DMS53 (cell line): ENCODE results near the gene TRMU.

Experiments used
- DNase-seq: peaks from one replicate; lab custom pipeline; 2025; lab: John Stamatoyannopoulos, UW

TRMU gene

DNA sequence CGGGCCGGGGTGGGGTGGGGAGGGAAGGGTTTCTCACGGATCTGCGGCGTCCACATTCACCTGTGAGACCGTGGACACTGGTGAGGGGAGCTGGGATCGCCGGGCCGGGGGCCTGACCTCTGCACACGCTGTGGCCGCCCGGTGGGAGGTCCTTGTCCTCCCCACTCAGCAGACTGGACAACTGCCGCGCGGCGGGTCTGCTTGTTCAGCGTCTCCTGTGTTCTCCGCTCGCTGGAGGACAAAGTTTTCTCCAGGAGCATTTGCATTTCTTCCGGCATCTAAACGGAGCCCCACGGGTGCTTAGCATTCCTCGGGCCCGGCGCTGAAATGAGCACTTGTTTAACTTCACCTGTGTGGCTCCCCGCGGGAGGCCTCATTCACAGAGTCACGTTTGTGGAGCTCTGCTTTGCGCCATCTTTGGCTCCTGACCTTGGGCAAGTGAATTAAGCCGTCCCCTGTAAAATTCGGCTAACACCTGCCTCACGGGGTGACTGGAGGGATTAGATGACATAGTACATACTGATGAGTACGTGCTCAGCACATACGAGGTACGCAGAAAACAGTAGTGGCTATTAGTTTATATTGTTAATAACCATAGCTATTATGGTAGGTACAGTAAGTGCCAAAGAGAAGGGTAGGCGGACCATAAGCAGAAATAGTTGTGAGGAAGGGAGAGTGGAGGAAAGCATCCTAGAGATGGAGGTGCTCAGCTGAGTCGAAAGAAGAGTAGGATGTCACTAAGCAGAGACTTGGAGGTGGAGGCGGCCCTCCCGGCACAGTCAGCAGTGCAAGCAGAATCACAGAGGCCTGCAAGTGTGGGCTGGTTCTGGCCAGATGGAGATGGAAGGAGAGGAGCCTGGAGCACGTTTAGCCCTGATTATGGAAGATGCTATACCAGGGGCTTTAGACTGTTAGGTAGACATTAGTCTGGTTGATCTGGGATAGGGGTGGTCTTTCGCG is 885 bp downstream of the TRMU start:
- DNase-seq = peak; percentile 61

DNA sequence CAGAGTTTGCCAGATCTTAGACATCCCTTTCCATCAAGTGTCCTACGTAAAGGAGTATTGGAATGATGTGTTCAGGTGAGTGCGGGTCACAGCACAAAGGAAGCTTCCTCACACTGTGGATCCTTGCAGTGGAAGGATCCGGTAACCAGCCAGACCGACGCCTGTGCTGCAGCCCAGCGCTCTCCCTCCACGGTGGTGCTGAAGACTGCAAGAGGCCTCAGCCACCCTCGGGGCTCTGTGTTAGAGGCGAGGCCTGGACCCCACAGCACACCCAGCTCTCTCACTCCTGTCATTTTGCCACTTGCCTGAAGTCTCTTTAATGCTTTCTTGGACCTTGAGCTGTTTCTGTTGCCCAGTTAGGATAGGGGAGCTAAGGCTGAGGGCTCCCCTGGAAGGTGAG is 2.4 kb downstream of the TRMU start:
- DNase-seq = no peak

DNA sequence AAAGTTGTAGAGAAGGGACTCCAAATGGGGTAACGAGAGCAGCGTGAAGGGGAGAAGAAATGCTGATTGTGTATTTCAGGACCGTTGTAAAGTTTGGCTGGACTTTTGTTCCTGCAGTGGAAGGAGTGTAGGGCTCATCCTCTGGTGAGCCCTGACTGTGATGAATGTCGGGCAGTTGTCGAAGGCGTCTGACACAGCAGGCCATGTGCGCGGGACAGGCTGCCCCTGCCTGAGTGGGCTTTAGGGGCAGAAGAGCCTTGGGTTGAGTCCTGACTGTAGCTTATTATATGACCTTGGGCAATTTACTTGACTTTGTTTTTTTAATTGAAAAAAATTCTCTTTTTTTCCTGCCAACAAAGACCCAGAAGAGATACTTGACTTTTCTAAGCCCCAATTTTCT is 3.1 kb downstream of the TRMU start:
- no peak for DNase-seq

DNA sequence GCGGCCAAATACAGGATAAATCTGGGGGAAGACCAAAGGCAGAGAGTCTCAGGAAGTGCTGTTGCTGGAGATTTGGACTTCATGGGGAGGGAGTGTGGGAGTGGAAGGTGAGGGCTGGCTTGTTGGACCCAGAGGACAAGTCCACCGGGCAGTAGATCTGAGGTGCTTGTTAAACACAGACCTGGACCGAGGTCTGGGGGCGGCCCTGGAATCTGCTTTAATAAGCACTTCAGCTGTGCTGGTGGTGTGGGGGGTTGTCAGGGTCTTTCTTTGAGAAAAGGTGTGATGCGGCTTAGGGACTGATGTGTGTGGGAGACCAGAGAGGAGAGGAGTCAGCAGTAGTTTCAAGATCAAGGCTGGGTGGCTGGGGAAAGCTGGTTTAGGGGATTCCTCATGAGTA is 4.4 kb downstream of the TRMU start:
- no peak for DNase-seq

DNA sequence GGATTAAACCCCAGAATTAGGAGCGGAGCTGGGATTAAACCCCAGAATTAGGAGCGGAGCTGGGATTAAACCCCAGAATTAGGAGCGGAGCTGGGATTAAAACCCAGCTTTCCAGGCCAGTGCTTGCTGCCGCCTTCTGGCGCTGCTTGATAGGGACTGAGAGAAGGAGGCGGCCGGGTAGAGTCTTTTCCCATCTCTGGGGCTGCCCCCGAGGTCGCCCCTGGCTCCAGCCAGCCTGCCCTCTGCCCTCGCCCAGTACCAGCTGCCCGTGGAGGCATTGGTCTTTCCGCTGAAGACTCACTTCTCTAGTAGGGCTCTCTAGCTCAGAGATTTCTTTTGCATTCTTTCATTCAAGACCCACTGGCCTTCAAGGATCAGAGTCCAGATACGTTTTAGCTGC is 5.2 kb downstream of the TRMU start:
- DNase-seq = no peak

DNA sequence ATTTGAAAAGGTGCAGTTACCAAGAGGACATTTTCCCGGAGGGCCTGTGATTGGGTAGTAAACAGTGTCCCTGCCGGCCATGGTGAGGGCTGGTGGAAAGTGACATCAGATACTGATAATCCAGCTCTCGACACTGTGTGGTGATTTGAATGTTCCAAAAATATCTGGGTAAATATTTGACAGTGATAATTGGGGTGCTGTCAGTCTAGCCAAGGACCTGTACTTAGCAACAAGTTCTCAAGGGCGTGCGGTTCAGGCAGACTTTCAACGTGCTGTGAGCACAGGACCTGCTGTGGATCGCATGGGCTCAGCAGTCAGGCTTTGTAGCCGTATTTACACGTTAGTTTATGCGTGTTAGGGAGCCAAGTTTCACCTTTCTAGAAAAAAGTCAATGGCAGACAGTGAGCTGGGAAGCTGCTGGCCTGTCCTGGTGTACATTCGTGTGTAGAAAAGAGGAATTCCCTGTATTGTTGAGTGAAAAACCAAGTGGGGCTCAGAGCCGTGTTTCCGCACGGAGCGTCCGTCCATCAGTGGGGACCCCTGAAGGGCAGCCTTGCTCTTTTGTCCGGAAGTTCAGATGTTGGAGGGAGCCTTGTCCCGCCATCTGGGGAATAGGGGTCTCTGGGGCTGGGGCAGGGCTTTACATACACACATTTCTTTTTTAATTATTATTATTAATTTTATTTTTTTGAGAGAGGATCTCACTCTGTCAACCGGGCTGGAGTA is 11.3 kb downstream of the TRMU start:
- DNase-seq = no peak

DNA sequence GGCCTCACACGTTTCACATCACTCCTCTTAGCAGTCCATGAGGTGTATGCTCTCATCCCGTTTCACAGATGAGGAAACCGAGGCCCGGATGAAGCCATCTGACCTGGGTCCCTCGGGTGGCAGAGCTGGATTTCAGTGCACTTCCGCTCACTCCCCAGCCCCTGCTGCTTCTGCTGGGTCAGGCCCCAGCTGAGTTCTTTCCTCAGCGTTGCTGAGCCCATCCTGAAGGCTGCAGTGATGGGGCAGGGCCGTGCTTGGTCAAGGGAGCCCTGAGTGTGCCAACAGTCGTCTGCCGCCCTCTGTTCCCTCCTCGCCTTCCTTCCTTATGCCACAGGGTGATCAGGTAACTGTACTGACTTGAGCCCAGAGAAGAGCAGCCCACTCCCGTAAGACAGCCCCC is 12.1 kb downstream of the TRMU start:
- no peak for DNase-seq

DNA sequence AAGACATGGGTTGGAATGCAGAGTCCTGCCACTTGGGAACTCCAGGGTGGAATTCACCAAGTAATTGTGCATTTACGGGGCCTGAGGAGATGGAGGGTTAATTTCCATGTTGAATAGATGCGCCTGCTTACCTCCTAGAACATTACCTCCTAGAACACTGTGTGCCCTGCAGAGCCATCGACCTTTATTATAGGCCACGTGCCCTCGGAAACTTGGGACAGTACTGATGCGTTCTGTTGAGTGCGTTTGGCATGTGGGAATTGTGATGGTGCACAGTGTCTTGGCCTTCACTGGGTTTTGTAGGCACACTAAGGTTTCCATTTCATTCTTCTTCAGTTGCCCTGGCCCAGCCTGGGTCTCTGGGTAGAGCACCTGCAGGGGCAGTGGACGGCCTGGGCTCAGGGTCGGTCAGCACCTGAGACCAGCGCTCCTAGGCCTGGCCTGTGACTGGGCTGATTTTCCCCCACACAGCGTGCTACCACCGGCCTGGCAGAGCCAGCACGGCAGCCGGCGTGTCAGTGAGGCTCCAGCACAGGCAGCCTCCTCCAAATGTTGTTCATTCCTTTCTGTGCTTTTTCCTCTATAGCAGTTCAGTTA is 12.7 kb downstream of the TRMU start:
- DNase-seq = no peak

DNA sequence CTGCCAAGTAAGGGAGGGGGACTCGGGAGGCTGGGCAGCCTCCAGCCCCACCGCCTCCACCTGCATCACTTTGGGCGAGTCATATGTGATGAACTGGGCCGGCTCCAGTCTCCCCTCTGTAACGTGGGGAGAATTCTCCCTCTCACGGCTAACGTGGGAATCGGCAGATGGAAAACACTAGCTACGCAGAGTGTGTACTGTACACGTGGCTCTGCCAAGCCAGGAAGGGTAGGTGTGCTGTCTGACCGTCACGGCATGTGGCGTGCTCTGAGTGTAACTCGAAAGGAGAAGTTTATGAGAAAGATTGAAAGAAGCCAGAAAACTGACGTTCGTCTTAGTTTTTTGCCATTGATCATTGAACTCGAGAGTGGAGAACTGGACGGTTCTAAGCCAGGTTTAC is 13.7 kb downstream of the TRMU start:
- no peak for DNase-seq

DNA sequence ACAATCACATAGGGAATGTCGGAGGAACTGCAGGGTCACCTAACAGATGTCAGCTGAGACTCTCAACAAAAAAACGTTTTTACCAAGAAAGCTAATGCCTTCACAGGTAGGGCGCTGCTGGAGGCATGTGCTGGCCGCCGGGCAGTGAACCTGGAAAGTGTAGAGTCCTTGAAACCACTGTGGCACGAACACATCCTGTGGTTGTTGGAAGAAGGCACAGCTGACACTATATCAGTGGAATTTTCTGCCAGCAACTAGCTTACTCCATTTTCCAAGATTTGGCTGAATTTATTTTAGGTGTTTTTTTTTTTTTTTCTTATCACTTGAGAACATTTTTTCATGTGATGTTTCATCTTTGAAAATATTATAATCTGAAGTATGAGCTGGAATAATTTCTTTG is 14.2 kb downstream of the TRMU start:
- DNase-seq = no peak

DNA sequence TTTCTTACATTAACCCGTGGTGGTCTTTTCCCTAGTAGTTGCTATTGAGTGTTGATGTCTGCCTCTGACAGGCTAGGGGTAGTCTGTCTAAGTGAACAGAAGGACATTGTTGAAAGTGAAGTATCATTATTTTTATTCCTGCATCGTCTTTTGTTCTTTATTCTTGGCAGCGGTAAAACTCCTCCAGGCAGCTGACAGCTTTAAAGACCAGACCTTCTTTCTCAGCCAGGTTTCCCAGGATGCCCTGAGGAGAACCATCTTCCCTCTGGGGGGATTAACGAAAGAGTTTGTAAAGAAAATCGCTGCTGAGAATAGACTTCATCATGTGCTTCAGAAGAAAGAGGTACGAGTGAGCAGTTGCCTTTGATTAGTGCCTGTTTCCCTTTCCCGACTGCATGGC is 14.6 kb downstream of the TRMU start:
- DNase-seq = no peak

DNA sequence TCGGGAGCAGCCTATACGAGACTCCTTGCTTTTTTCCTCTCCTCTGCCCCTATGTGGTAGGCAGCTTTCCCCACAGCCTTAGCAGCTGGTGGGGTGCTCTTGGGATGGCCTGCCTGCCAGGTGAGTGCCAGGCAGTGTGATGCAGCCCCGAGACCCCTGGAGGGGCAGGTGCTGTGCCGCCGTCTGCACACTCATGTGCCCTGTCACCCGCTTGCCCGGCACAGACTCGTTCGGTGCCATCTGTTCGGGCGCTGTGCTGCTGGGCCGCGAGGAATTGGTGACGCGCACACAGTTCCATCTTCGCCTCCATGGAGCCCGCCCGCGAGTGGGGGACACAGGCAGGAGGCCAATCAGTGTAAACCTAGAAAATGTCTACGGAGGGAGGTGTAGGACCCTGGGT is 15.1 kb downstream of the TRMU start:
- no peak for DNase-seq

DNA sequence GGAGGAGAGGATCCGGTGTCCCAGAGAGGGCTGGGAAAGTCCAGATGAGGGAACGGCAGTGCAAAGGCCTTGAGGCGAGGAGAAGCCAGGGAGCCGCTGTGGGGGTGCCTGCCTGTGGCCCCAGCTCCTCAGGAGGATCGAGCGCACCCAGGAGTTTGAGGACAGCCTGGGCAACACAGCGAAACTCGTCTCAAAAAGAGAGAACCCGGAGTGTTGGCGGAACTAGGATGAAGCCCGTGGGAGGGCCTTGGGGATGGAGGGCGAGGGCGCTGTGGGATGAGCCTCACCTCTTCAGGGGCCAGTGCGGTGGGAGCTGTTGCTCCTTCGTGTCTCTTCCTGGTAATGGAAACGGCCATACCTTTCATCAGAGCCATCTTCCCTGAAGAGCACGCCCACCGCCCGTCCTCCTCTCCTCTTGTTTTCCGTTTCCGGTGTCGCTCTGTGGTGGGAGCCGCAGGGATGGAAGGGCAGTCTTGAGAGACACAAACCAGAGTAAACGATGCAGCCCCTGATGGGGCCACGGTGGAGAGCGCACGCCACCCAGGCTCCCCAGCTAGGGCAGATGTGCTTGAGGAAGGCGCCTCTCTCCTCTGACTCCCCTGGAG is 15.7 kb downstream of the TRMU start:
- DNase-seq = no peak

DNA sequence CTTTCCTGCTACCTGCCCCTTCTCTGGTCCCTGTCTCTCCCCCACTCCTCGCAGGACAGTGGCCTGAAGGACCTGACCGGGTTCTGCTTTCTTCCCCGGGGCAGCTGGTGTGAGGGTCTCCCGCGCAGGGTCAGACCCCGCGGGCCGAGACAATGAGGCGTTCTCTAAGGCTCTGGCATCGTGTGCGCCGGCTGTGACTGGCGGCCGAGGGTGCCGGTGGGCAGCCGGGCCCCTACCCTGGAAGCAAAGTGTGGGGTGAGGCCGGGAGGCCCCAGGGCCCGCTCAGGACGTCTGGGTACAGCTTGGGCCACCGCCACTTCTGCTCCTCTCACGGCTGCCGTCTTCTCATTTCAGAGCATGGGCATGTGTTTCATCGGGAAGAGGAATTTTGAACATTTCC is 16.3 kb downstream of the TRMU start:
- DNase-seq = no peak

DNA sequence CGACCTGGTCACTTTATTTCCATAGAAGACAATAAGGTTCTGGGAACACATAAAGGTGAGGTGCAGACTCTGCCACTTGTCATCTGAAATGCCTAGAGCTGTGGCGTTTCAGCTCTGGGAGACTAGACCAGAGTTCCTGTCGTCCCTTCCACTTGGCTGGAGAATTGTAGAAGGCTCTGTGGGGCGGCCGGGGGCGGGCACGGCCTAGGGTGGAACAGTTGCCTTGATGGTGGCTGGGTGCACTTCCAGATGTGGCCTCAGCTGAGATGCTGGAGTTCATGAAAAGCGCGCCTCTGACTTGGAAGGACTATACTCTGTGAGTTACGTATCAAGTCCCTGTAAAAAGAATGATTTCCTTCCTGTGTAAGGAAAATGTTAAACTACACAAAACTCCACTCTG is 16.8 kb downstream of the TRMU start:
- DNase-seq = peak; percentile 46

DNA sequence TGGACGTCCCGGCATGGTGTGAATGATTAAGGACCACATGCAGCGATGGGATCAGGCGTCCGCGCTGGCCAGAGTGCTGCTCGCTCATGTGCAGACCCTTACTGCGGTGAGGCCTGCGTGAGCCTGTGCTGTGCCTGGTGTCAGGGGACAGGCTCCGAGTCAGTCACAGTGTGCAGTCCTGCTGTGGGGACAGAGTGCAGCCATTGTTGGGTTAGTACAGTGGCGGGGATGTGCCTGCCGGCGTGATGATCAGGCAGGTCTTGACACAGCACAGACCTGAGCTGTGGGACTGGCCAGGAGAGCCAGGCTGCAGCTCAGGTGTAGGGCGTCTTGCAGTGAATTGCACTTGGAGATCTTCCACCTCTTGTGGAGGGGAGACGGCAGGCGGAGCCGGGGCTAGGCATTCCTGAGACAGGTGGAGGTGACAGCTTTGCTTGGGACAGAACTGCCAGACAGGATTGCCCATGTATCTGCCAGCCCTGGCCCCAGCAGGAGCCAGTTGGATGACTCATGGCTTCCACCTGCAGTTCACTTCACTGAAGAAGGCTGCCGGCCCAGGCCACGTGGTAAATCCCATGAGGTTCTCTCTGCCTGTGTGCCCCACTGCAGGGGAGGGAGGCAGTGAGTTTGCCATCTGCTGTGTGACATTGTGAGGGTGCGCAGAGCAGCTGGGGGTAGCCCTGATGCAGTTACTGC is 17.3 kb downstream of the TRMU start:
- peak; percentile 98 for DNase-seq

DNA sequence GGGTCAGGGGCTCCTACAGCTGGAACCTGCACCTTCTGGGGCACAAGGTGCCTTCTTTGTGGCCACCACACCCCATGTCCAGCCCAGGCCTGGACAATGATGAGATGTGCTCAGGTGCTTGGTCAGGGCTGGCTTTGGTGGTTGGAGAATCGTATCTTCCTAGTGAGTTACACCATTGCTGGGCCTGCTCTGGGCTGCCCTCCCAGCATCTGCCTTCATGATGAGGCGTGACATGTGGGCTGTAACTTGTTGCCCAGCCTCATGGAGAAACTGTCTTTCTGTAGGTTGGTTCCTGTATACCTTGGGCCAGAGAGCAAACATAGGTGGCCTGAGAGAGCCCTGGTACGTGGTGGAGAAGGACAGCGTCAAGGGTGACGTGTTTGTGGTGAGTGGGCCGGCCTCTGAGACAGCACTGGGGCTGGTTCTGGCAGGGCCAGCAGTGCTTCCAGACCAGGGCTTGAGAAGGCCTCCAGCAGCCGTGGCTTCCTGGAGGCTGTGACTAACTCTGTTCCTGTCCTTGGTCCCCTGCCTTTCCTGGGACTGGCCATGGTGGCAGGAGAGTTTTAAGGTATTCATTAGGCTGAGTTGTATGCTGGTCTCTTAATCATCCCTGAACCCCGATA is 18.1 kb downstream of the TRMU start:
- DNase-seq = peak; percentile 71

DNA sequence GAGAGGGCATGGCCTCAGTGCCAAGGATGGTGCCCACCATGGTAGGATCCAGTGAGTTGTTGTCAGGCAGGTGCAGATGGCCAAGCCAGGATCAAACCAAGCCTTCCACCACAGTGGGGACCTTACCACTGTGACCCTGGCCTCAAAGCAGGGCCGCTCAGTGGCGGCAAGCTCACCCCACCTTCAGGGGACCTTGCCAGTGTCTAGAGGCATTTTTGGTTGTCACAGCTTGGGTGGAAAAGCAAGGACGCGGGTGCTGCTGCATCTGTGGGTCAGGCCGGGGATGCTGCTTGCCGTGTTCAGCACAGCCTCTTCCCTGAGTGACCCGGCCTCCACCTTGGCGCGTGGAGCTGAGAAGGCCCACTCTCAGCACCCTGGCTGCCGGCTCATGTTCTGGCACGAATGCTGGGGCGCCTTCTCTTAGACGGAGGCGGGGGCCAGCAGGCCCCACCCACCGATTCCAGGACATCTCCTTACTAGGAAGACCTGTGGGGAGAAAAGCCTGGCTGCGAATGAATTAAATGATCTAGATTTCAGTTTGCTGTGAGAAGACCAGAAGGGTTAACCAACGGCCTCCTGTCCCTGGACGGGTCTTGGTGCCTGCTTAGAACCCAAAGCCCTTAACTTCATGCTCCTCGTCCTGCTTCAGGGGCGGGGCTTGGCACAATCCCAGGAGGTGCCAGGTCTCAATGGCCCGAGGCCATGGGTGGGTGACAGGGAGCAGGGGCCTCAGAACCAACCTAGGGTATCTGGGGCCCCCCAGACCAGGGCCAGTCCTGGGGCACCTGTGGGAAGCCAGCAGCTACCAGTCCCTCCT is 18.9 kb downstream of the TRMU start:
- DNase-seq = peak; percentile 49

DNA sequence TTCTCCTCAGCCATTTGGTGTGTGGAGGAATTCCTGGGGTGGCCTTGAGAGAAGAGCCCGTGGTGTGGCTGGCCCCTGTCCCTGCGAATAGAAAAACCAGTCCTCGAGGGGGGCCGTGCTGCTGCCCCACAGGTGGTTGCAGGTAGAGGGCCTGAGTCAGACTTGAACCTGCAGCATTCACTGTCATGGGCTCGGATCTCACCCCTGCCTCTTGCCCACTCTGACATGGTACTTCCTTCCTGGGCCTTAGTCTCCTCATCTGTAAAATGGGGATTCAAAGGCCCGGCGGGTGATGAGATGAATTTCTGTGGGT is 19.4 kb downstream of the TRMU start:
- peak; percentile 55 for DNase-seq

DNA sequence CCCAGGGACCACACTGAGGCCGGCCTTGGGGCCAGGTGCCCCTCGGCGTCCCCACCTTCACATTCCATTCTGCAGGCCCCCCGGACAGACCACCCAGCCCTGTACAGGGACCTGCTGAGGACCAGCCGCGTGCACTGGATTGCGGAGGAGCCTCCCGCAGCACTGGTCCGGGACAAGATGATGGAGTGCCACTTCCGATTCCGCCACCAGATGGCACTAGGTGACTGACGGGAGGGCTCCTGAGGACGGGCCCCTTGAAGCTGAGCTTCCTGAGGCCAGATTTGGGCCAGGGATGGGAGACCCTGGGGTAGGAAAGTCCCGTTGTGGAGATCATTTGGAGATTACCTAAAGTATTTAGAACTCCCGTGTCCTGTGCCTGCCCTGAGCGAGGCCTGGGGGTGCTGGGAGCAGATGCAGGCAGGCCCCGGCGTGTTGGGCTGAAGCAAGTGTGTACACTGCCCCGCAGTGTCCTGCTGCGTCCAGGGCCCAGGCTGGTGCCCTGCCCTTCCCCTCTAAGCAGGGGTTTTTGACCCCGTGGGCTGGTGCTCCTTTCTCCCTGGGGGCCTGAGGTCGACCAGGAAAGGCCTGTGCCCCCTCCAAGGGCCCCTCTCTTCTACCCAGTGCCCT is 20.0 kb downstream of the TRMU start:
- peak; percentile 88 for DNase-seq
